HuH-7 (cell line): ENCODE measurements around the gene APOBEC3H.

ENCODE experiments used
- DNase-seq: peaks from one replicate; pipeline ENCODE4 v3.0.0; 2011; ENCODE audit warnings: low spot score

The APOBEC3H gene

DNA sequence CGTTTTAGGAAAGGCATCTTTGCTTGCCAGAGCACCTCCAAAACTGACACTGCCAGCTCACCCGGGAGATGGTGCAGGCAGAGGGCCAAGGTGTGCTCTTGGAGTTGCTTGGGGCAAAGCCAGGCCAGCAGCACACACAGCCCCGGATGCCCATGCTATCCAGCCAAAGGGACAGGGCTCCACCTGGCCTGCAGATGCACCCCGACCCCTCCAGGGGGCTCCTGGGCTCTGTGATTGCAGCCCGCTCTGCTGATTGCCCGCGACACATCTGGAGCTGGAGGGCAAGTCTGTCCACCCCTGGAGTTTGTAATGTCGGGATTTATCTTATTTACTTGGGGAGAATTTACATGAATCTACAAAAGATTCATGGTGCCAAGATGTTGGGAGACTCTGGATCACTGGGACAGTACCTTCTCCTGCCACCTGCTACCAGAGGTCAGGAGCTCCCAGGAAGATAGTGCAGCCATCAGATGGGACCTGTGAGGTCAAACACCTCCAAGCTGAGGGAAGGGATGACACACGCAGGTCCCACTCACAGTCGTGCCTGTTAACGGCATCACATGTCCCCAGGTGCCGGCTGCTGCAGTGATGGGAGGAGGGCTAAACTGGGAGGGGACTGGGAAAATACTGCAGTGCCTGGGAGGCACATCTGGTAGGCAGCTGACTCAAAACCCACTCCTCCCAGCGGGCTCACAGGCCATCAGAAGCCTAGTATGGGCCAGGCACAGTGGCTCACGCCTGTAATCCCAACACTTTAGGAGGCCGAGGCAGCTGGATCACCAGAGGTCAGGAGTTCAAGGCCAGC, 38.2 kb downstream of the APOBEC3H start:
- DNase-seq, result peak; percentile 90

DNA sequence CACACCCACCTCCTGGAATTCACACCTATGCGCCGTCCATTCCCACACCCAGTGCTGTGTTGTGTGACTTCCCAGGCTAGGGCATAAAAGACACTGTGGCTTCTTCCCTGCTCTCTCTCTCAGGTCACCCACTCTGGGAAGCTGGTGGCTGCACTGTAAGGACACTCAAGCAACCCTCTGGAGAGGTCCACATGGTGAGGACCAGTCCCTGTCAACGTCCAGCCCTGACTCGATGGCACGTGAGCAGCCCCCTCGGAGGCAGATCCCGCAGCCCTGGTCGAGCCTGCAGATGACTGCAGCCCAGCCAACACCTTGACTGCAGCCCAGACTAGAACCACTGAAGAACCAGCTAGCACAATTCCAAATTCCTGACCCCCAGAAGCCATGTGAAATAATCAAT, 39.3 kb downstream of the APOBEC3H start:
- DNase-seq, result no peak

DNA sequence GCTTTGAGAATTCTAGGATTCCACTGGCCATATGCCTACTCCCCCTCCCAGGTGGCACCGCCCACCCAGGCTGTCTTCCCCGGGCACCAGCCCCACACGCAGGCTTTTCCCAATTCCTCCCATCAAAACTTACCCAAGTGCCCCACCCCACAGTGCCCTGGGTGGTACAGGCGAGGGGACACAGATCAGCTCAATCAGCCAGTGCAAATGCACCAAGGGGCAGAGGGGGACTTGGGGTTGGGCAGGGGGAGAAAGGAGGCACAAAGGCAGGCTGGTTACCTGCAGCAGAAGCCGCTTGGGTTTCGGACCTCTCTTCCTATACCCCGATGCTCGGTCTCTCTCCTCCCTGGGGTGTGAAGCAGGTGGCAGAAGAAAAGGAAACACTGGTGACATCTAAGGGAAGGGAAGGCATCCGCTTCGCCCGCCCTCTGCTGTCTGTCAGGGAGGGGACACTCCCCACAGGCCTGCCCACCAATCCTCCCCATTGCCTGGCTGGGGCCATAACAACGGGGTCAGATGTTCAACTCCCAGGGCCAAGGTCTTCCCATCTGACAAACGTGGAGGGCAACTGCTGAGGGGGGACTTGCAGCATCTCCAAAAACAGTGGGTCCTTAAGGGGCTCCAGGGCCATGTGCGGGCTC, 41.4 kb downstream of the APOBEC3H start:
- DNase-seq, result no peak

DNA sequence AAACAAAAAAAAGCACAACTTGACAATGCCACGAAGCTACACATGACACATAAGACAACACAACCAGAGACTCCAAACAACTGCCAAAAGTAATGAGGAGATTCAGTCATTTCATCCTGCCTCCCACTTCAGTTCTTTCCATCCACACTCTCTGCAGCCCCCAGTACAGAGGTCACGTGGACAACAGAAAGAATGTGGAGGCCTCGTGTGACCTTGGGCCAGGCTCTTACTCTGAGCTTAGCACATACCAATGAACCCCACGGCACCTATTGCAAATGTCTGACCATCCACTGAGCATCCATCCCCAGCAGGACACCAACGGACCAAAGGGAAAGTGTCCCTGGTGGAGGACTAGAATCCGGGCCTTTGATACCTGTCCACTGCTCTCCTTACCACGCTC, 42.9 kb downstream of the APOBEC3H start:
- DNase-seq, result no peak

DNA sequence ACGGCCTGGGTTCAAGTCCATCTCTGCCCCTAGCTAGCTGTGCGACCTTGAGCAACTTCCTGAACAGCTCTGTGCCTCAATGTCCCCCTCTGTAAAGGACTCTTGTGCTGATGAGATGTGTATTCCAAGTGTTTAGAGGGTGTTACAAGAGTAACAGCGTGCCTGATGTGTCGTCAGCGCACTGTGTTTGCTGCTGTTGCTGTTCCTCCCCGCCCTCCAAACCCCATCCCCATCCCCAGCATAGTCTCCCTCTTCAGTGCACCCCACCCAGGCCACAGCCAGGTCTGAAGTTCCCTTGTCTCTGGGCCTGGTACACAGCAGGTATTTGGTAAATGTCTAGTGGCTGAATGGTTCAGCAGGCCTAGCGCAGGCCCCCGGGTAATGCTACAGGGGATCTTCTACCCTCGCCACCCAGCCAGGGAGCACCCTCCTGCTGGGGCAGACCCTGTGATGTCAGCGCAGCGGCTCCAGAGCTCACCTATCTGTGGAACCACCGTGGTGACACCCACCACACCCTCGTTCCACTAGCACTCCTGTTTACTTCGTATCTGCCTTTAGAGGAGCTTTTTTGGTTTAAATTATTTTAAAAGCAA, 45.1 kb downstream of the APOBEC3H start:
- no peak for DNase-seq

DNA sequence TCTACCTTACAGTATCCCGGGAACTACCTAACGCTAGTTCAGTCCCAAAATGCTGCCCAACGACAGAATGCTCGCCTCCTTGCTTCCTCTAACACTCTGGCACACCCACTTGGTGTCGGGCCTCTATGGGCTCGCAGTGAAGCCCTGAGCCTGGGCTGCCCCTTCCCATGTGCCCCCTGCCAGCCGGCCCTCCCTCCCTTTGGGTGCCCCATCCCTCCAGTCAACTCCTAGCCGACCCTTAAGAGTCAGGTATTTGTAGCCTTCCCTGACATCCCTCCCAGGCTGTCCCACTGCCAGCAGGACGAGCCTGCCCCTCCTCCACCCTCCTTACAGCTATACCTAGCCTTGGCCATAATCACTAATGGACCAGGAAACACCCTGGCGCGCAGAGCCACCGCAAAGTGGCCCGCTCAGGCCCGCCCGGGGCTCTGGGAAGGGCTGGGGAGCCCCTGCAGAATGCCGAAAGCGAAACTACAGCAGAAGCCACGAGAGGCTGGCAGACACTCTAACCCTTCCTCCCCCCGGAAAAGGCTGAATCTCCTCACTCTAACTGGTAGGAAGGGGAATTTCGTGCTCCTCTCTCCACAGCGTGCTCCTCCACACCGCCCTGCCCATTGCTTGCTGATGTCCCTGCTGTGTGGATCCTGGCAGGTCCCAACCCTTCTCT, 47.2 kb downstream of the APOBEC3H start:
- no peak for DNase-seq

DNA sequence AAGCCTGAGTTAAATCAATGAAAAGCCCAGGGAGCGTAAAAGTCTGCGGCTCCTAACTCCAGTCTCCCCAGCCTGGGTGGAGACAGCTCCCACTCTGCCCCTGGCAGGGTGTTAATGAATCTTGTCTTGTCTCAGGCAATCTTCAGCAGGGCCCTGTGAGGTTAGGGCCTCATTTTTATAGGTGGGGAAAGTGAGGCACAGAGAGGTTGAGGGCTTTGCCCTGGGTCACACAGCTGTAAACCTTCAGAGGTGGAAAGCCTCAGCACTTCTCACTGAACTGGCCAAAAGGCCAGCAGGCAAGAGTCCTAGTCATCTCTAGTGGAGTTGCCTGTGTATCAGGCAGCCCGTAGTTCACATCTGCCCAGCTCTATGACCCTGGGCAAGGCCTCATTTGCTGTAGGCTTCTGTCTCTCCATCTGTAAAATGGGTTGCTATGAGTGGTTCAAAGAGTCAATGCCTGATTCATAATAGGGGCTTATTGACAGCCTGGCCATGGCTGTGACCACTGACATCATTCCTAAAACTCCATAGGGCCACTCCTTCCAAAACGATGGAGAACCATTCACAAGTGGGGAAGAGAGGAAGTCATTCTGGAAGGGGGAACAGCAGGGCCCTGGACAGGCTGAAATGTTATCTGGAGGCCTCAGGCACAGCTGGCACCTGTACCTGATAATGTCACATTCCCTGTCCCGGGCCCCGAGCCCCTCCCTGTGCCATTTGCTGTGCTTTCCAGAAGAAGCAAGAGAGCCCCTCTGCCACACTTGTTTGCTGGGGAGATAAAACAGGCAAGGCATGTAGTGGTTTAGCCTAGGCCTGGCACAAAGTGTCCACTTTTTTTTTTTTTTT, 49.4 kb downstream of the APOBEC3H start:
- no peak for DNase-seq

DNA sequence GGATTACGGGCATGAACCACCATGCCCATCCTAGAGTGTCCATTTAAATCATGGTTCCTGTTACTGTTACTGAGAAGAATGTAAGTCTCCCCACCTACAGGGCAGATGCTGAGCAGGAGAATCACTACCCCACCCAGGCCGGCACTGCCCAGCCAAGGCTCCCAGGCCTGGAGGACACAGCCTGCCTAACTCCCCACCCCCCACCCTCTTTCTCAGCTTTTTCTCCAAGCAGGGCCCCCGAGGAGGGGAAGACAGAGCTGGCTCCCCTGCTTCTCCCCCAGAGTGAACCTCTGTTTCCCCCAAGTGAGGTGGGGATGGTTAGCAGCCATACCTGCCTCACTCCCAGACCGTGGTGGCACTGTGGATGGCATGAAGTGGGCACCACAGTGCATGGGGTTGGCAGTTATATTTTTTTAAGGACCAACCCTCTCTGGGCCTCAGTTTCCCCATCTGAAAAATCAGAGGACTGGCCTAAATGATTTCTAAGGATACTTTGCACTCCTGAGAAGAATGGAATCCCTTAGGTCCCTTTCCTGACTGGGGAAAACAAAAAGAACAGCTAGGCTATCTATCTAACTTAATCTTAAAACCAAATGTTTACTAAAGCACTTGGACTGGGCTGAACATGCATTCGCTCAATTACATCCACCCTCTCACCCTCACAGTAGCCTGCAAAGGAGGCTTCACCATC, 50.4 kb downstream of the APOBEC3H start:
- no peak for DNase-seq

DNA sequence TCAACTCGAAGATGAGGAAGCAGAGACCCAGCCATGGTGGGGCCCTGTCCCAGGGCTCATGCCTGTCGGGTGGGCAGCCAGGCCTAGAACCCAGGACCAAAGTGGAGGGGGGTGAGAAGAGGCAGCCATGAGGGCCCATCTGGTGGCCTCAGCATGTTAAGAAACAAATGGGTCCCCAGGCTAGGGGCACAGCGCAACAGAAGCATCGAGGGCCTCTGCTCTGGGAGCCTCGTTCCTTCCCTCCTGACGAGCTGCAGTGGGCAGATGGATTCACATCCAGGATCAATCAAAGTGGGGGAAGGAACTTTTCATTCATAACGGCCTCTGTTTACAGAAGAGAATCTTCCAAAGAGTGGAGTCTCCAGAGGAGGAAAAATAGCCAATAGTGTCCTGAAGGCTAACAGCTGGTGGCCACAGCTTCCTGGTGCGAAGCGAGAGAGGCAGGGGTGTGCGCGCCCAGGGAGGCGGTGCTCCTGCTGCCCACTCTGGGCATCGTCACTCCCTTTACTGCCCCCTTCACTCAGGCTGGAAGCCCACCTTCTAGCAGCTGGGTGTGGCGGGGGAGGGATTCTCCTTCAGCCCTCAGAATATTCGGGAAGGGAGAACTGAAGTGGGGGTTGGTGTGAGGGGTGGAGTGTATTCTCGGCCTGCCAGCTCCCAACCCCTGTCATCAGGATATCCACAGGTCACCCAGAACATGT, 51.1 kb downstream of the APOBEC3H start:
- DNase-seq, result no peak

DNA sequence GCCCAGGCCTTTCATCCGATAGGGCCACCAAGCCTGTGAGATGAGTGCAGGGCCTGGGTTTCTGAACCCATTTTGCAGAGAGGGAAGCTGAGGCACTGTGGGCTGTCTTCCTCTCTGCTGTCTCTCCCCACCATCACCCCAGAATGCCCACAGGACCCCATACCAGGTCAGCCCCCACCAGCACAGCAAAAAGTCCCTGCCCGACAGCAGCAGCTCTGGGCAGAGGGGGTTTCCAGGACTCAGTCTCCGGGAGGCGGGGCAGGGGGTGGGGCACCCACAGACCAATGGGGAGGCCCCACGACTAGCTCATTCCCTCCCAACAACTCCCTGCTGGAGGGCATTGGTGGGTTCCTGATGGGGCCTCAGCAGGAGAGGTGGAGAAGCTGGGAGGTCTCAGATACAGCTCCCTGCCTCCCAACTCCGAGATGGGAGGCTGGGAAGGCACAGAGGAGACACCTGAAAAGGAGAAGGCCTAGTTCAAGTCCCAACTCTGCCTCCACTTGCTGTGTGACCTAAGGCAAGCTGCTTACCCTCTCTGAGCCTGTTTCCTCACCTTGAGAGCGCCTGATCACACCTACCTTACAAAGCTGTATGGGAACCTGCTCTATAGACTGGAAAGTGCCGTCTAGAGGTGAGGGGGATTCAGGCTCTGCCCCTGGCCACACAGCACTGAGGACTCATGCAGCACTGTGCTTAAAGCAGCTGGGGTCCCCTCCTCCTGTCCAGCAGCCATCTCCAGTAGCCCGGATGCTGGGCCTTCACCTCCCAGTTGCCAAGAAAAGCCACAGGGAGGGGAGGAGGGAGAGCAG, 51.9 kb downstream of the APOBEC3H start:
- no peak for DNase-seq

DNA sequence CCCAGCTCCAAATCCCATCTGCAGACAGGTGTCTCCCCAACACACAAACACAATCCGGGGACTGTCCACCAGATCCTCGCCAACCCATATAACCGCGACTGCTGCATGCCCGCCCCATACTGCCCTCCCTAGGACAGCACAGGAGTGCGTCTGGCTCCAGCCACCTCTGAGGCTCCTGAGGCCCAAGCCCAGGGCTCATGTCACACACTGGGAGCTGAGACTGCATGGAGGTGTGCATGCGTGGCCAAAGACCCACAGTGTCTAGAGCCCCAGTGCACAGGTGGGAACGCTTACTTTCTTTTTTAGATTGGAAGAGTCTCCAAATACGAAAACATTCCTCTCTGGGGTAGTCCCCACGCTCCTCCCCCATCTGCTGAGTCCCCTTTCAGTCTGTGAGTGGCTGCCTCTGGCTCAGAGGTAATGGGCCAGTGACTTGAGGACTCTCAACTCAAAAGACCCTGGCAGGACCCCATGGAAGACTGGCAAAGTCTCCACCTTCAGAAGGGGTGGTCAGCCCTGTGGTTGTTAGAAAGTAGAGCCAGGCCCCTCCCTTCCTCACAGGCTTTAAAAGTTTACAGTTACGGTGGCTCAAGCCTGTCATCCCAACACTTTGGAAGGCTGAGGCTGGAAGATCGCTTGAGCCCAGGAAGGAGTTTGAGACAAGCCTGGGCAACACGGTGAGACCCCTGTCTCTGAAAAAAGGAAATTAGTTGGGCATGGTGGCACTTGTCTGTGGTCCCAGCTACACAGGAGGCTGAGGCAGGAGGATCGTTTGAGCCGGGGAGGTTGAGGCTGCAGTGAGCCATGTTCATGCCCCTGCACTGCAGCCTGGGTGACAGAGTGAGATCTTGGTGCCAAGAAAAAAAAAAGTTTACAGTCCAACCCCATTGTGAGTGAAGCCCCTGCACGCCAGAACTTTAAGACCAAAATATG, 53.1 kb downstream of the APOBEC3H start:
- no peak for DNase-seq

DNA sequence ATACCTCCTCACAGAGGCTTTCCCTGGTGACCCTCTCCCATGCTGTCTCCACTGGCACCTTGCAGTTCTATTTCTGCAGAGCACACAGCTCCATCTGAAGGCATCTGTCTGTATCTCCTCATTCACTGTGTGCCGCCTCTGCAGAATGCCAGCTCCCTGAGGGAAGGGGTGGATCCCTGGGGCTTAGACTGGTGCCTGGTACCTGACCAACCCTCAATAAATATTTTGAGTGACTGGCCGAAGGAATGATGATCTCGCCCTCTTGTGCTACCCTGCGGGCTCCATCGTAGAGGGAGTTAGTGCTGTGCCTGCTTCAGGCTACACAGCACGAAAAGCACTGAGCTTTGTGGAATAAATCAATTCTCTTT, 53.8 kb downstream of the APOBEC3H start:
- DNase-seq, result no peak

DNA sequence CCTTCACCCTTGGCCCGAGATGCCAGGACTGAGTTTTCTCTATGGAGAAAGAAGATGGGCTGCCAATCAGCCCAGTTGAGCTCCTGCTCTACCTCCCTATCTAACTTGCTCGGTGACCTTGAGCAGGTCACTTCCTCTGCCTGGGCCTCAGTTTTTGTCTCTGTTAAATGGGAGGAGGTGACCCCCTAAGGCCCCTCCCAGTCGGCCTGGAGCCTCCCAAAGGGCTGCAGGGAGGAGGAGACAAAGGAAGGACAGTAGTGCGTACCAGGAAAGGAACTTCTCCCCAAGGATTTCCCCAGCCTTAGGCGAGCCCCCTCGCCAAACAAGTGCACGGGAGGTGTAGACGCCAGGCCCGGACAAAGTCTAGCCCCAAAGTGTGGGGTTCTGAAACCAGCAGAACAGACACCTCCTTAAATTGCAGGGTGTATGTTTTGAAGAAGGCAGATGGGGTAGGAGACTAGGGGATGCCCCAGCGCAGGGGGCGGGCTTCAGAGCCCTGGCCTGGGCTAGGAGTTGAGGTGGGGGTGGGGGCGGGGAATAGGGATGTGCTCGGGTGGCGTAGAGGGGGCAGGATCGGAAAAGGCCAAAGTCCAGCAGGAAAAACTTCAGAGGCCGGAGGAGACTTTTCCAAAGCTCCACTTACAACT, 54.4 kb downstream of the APOBEC3H start:
- DNase-seq, result no peak

DNA sequence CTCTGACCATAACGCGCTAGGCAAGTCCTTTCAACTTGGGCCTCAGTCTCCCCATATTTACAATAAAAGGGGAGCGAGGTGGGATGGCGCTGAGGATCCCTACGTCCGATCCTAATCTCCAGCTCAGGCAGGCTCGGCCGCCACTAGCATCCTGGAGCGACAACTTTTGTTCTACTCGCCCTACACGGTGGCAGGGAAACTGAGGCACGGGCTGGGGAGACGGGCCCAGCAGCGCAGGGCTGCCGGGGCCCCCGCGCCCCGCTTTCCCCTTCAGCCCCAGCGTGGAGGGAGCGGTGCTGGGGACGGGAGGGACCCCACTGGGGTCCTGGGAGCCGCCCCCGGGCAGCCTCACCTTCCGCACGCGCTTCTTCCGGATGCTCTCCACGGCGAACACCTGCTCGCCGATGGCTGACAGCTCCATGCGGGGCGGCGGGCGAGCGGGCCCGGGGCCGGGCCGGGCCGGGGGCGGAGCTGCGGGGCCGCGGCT, 55.0 kb downstream of the APOBEC3H start:
- DNase-seq, result no peak

DNA sequence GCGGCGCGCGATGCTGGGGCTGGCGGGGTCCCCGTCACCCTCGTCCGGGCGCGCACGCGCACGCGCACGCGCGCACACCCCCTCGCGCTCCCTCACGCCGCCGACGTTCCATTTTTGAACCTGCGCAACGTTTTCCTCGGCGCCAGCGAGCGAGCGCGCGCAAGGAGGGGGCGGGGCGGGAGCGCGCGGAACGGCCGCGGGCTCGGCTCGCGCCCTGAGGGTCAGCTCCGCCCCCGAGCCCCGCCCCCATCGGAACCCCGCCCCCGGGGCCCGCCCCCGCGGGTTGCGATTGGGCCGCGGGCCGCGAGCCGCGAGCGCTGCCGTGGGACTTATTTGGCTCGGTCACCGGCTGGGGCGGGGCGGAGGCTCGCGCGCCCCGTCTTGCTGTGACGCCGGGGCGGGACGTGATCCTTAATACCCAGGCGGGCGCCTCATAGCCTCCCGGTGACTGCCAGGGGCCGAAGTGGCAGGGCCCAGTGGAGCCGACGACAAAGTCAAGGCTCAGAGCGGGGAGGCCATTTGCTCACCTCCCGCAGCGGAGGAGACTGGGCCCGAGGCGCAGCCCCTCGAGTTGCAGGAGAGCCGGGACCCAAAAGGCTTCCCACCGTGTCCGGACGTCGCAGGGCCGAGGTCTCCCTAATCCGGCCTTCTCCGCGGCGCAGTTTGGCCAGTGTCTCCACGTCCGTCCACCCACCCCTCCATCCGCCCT, 55.6 kb downstream of the APOBEC3H start, which contains the start of gene CBX7:
Gene CBX7 (minus strand): TSS at position 170 of the 709 bp plus-strand sequence. CDS start 236 bp downstream, outside the sequence.
- DNase-seq, result peak; percentile 91

DNA sequence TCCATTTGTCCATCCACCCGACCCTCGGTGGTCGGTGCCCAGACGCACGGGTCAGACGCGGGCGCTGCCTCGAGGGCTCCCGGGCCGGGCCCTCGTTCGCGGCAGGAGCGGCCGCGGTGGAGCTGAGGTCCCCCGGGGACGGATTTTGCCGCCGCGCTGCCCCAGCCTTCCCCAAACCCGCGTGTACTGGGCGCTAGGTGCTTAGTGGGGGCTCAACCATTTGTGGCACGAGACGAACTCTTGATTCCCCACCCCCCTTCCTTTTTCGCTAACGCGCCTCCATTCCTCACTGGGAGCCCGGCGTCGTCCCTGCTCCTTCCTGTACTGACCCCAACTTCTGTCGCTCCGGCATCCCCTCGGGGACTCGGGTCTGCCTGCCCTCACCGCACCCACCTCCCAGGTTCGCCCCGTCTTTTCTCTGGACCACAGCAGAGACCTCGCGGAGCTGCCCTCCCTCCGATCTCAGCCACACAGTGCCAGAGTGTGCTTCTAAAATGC, 56.2 kb downstream of the APOBEC3H start:
- no peak for DNase-seq
